ENCODE measurements around the gene ZMYND11. TPM values are rescaled to one million over a fixed set of nuclear protein-coding genes. Genes with fewer than 3 reads are reported as not detected.

ZMYND11 gene
- total and polyA plus RNA-seq, 2 donors from 2014 or later, result 32.7 to 80.7 TPM

DNA sequence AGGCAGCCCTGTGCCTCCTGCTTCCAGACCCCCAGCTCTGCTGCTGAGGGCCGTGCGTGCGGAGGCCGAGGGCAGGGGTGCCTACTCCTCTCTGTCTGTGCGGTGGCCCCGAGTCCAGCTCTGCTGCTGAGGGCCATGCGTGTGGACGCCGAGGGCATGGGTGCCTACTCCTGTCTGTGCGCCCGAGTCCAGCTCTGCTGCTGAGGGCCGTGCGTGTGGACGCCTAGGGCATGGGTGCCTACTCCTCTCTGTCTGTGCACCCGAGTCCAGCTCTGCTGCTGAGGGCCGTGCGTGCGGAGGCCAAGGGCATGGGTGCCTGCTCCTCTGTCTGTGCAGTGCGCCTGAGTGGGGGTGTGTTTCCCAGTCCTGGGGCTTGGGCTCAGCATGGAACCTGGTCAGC lies 142.7 kb downstream of the ZMYND11 start:
- no peaks in the 10 kb centered on the region for H3K4me1 ChIP-seq (ENCODE audit: control insufficient read depth in 2 of 3, insufficient read depth in 2 of 3, low read depth in 1 of 3, low read length in 3 of 3)
- FAIRE-seq (no peak), DNase-seq (no peak)
- H3K36me3 ChIP-seq (ENCODE audit: control insufficient read depth in 2 of 3, insufficient read depth in 3 of 3, low read length in 3 of 3), result peaks cover 2 to 43% (median 29%) of the 10 kb centered on the region in 3 donors
- no peak overlapping the region for H3K9ac ChIP-seq (ENCODE audit: low read length in 3 of 3)
- H3K27me3 ChIP-seq (ENCODE audit: control insufficient read depth, insufficient read depth, low read length), result no peaks in the 10 kb centered on the region
- TF ChIP-seq, protein P1, sequence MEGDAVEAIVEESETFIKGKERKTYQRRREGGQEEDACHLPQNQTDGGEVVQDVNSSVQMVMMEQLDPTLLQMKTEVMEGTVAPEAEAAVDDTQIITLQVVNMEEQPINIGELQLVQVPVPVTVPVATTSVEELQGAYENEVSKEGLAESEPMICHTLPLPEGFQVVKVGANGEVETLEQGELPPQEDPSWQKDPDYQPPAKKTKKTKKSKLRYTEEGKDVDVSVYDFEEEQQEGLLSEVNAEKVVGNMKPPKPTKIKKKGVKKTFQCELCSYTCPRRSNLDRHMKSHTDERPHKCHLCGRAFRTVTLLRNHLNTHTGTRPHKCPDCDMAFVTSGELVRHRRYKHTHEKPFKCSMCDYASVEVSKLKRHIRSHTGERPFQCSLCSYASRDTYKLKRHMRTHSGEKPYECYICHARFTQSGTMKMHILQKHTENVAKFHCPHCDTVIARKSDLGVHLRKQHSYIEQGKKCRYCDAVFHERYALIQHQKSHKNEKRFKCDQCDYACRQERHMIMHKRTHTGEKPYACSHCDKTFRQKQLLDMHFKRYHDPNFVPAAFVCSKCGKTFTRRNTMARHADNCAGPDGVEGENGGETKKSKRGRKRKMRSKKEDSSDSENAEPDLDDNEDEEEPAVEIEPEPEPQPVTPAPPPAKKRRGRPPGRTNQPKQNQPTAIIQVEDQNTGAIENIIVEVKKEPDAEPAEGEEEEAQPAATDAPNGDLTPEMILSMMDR (IDR thresholded peaks at IDR 0.05; ENCODE audit: borderline replicate concordance, extremely low read depth, insufficient read depth), result no peak
- H3K4me3 ChIP-seq (ENCODE audit: low read length in 3 of 3), result no peak overlapping the region
- H3K27ac ChIP-seq (ENCODE audit: low read depth in 2 of 2, low read length in 2 of 2), result no peak overlapping the region
- intact Hi-C loops (cut with DNase I), result no loop called here
- H3K9me3 ChIP-seq (ENCODE audit: control insufficient read depth in 2 of 3, insufficient read depth in 1 of 3, low read length in 3 of 3), result no peaks in the 10 kb centered on the region

DNA sequence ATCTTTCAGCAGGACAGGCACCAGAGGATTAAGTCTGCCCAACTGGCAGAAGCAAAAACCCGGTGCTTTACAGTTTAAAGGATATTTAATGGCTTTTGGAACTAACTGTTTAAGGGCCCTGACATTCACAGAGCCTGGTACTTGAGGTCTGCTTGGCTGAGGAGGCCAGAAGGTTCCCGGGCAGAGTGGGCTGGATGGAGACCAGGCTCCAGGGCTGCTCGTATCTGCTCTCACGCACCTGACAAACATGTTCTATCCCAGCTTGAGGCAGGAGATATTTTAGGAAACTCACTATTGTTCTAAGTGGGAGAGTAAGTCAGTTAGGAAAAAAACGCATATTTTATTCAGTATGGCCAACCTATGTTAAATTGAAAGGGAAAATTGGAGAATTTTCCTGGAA lies 143.5 kb downstream of the ZMYND11 start:
- H3K9me3 ChIP-seq (ENCODE audit: control insufficient read depth in 2 of 3, insufficient read depth in 1 of 3, low read length in 3 of 3), result no peaks in the 10 kb centered on the region
- DNase-seq (no peak), FAIRE-seq (no peak)
- H3K4me3 ChIP-seq (ENCODE audit: low read length in 3 of 3), result no peak overlapping the region
- peaks cover 2 to 48% (median 29%) of the 10 kb centered on the region in 3 donors for H3K36me3 ChIP-seq (ENCODE audit: control insufficient read depth in 2 of 3, insufficient read depth in 3 of 3, low read length in 3 of 3)
- TF ChIP-seq, protein P1 (IDR thresholded peaks at IDR 0.05; ENCODE audit: borderline replicate concordance, extremely low read depth, insufficient read depth), result no peak
- intact Hi-C loops (cut with DNase I), result no loop called here
- no peaks in the 10 kb centered on the region for H3K27me3 ChIP-seq (ENCODE audit: control insufficient read depth, insufficient read depth, low read length)
- H3K27ac ChIP-seq (ENCODE audit: low read depth in 2 of 2, low read length in 2 of 2), result no peak overlapping the region
- H3K9ac ChIP-seq (ENCODE audit: low read length in 3 of 3), result no peak overlapping the region
- no peaks in the 10 kb centered on the region for H3K4me1 ChIP-seq (ENCODE audit: control insufficient read depth in 2 of 3, insufficient read depth in 2 of 3, low read depth in 1 of 3, low read length in 3 of 3)

GRCh38 chr10:279232-279631 lies 144.0 kb downstream of the ZMYND11 start:
- TF ChIP-seq, protein P1 (IDR thresholded peaks at IDR 0.05; ENCODE audit: borderline replicate concordance, extremely low read depth, insufficient read depth), result no peak
- Histone ChIP-seq H3K9me3 (ENCODE audit: control insufficient read depth in 2 of 3, insufficient read depth in 1 of 3, low read length in 3 of 3) (no peaks in the 10 kb centered on the region), H3K4me3 (ENCODE audit: low read length in 3 of 3) (no peak overlapping the region), H3K4me1 (ENCODE audit: control insufficient read depth in 2 of 3, insufficient read depth in 2 of 3, low read depth in 1 of 3, low read length in 3 of 3) (no peaks in the 10 kb centered on the region), H3K27ac (ENCODE audit: low read depth in 2 of 2, low read length in 2 of 2) (no peak overlapping the region), H3K9ac (ENCODE audit: low read length in 3 of 3) (no peak overlapping the region), H3K27me3 (ENCODE audit: control insufficient read depth, insufficient read depth, low read length) (no peaks in the 10 kb centered on the region), H3K36me3 (ENCODE audit: control insufficient read depth in 2 of 3, insufficient read depth in 3 of 3, low read length in 3 of 3) (peaks cover 2 to 50% (median 33%) of the 10 kb centered on the region in 3 donors)
- intact Hi-C loops (cut with DNase I), result no loop called here
- FAIRE-seq (no peak), DNase-seq (no peak)

GRCh38 chr10:279655-280054 lies 144.4 kb downstream of the ZMYND11 start:
- no peak for FAIRE-seq
- intact Hi-C loops (cut with DNase I), result no loop called here
- Histone ChIP-seq H3K4me1 (ENCODE audit: control insufficient read depth in 2 of 3, insufficient read depth in 2 of 3, low read depth in 1 of 3, low read length in 3 of 3) (no peaks in the 10 kb centered on the region), H3K4me3 (ENCODE audit: low read length in 3 of 3) (no peak overlapping the region), H3K27me3 (ENCODE audit: control insufficient read depth, insufficient read depth, low read length) (no peaks in the 10 kb centered on the region), H3K9ac (ENCODE audit: low read length in 3 of 3) (no peak overlapping the region), H3K36me3 (ENCODE audit: control insufficient read depth in 2 of 3, insufficient read depth in 3 of 3, low read length in 3 of 3) (peaks cover 2 to 54% (median 35%) of the 10 kb centered on the region in 3 donors), H3K27ac (ENCODE audit: low read depth in 2 of 2, low read length in 2 of 2) (no peak overlapping the region), H3K9me3 (ENCODE audit: control insufficient read depth in 2 of 3, insufficient read depth in 1 of 3, low read length in 3 of 3) (no peaks in the 10 kb centered on the region)
- DNase-seq, result no peak
- TF ChIP-seq, protein P1 (IDR thresholded peaks at IDR 0.05; ENCODE audit: borderline replicate concordance, extremely low read depth, insufficient read depth), result no peak

Data from kidney (tissue), 14 donors.